HK-2 (cell line): ENCODE results near the gene TRIO.

ENCODE experiments used
- DNase-seq: peaks from one replicate; pipeline ENCODE4 v3.0.0-alpha.2; 2018; ENCODE audit not compliant: unreplicated experiment

Gene TRIO

GRCh38 chr5:14297697-14298096 lies 154.6 kb downstream of the TRIO start:
- DNase-seq = no peak

GRCh38 chr5:14298126-14298847 lies 155.1 kb downstream of the TRIO start:
- no peak for DNase-seq

GRCh38 chr5:14299666-14300065 lies 156.5 kb downstream of the TRIO start:
- no peak for DNase-seq

GRCh38 chr5:14301186-14301585 lies 158.0 kb downstream of the TRIO start:
- no peak for DNase-seq

- DNase-seq = no peak
Observed at GRCh38 chr5:14302330-14302729, 159.2 kb downstream of the TRIO start.

- DNase-seq = peak; percentile 72
Observed at GRCh38 chr5:14305045-14305444, 161.9 kb downstream of the TRIO start.

GRCh38 chr5:14306329-14306815 lies 163.2 kb downstream of the TRIO start:
- no peak for DNase-seq

- DNase-seq = no peak
Observed at GRCh38 chr5:14308384-14309154, 165.4 kb downstream of the TRIO start.

- no peak for DNase-seq
Observed at GRCh38 chr5:14309199-14309598, 166.1 kb downstream of the TRIO start.

GRCh38 chr5:14309878-14310531 lies 166.9 kb downstream of the TRIO start:
- no peak for DNase-seq

- no peak for DNase-seq
Observed at GRCh38 chr5:14310901-14311300, 167.8 kb downstream of the TRIO start.

- DNase-seq = no peak
Observed at GRCh38 chr5:14313986-14314690, 171.0 kb downstream of the TRIO start.

GRCh38 chr5:14316471-14316870 lies 173.3 kb downstream of the TRIO start:
- no peak for DNase-seq

- no peak for DNase-seq
Observed at GRCh38 chr5:14319102-14319501, 176.0 kb downstream of the TRIO start.

GRCh38 chr5:14321936-14322335 lies 178.8 kb downstream of the TRIO start:
- no peak for DNase-seq

GRCh38 chr5:14322437-14323187 lies 179.5 kb downstream of the TRIO start:
- no peak for DNase-seq

- no peak for DNase-seq
Observed at GRCh38 chr5:14323466-14323865, 180.3 kb downstream of the TRIO start.

GRCh38 chr5:14325369-14325768 lies 182.2 kb downstream of the TRIO start:
- DNase-seq = no peak

GRCh38 chr5:14326035-14326903 lies 183.1 kb downstream of the TRIO start:
- no peak for DNase-seq

GRCh38 chr5:14327624-14328023 lies 184.5 kb downstream of the TRIO start:
- DNase-seq = no peak
